HEK293 (cell line): ENCODE results near the gene WDR4.

Experiments used
- CTCF ChIA-PET: fragments of 350-600 bp; formaldehyde crosslinking; extraction: SDS; loops from one replicate; lab custom pipeline; 2021; ENCODE audit warnings: antibody characterized with exemption; lab: Yijun Ruan, JAX
- POLR2A ChIA-PET: fragments of 300-600 bp; formaldehyde crosslinking; extraction: SDS; loops from one replicate; lab custom pipeline; 2020; ENCODE audit warnings: antibody characterized with exemption, inconsistent platforms; lab: Yijun Ruan, JAX
- H3K27ac ChIP-seq: fragments of 200-500 bp; sonication (Bioruptor generic); 2 replicates; pipeline ENCODE4 v1.5.1; 2014; ENCODE audit warnings: low read depth, low read length, control low read depth, inconsistent platforms; ENCODE audit errors: extremely low read depth
- H3K36me3 ChIP-seq, 2 experiments: fragments of 200-500 bp in 1 of 2; sonication (Bioruptor generic) in 1 of 2; 1 replicate in 1 of 2; 2 replicates in 1 of 2; pipeline ENCODE4 v1.5.1; 2014 to 2017; ENCODE audit warnings: inconsistent platforms in 2 of 2, low read length in 2 of 2; ENCODE audit not compliant: control insufficient read depth in 2 of 2, insufficient read depth in 1 of 2
- H3K4me1 ChIP-seq: fragments of 200-500 bp; sonication (Bioruptor generic); 2 replicates; pipeline ENCODE4 v1.5.1; 2014; ENCODE audit warnings: mild to moderate bottlenecking, low read length, inconsistent platforms; ENCODE audit not compliant: control insufficient read depth, insufficient read depth
- H3K4me3 ChIP-seq: 2 replicates; pipeline ENCODE4 v1.5.1; 2011; ENCODE audit warnings: low read depth, mild to moderate bottlenecking, control low read depth, low read length, moderate library complexity
- H3K9me3 ChIP-seq: fragments of 200-500 bp; sonication (Bioruptor generic); 2 replicates; pipeline ENCODE4 v1.5.1; 2014; ENCODE audit warnings: low read depth, low read length, inconsistent platforms; ENCODE audit not compliant: control insufficient read depth, insufficient read depth
- AEBP2 ChIP-seq: fragments of 450-650 bp; formaldehyde crosslinking; IDR thresholded peaks from 2 replicates; pipeline ENCODE4 v1.5.1; 2016; ENCODE audit warnings: missing biosample characterization, missing genetic modification characterization, borderline replicate concordance
- ATF2 ChIP-seq: fragments of 450-650 bp; formaldehyde crosslinking; IDR thresholded peaks from 2 replicates; pipeline ENCODE4 v1.5.1; 2016; ENCODE audit warnings: missing biosample characterization, missing genetic modification characterization, low read depth
- GLIS2 ChIP-seq: fragments of 450-650 bp; formaldehyde crosslinking; IDR thresholded peaks from 2 replicates; pipeline ENCODE4 v1.5.1; 2016; ENCODE audit warnings: missing biosample characterization, missing genetic modification characterization
- HIC1 ChIP-seq: fragments of 450-650 bp; formaldehyde crosslinking; IDR thresholded peaks from 2 replicates; pipeline ENCODE4 v1.5.1; 2016; ENCODE audit warnings: missing biosample characterization, missing genetic modification characterization
- KLF10 ChIP-seq: fragments of 450-650 bp; IDR thresholded peaks from 2 replicates; pipeline ENCODE4 v1.5.1; 2018; ENCODE audit warnings: missing biosample characterization, mild to moderate bottlenecking, missing genetic modification characterization
- OSR2 ChIP-seq: fragments of 450-650 bp; formaldehyde crosslinking; IDR thresholded peaks from 2 replicates; pipeline ENCODE4 v1.5.1; 2016; ENCODE audit warnings: missing biosample characterization, missing genetic modification characterization
- PBX3 ChIP-seq: sonication (generic); formaldehyde crosslinking; IDR thresholded peaks from 2 replicates; pipeline ENCODE4 v1.8.1; 2022; ENCODE audit warnings: mild to moderate bottlenecking, moderate library complexity, missing genetic modification reagents
- REST ChIP-seq: fragments of 450-650 bp; formaldehyde crosslinking; IDR thresholded peaks from 2 replicates; pipeline ENCODE4 v1.5.1; 2016; ENCODE audit warnings: missing biosample characterization, missing genetic modification characterization
- SCRT2 ChIP-seq: fragments of 450-650 bp; formaldehyde crosslinking; IDR thresholded peaks from 2 replicates; pipeline ENCODE4 v1.5.1; 2016; ENCODE audit warnings: missing biosample characterization, missing genetic modification characterization
- ZFHX2 ChIP-seq: fragments of 450-650 bp; formaldehyde crosslinking; conservative IDR thresholded peaks from 2 replicates; pipeline ENCODE4 v1.5.1; 2016; ENCODE audit warnings: missing biosample characterization, missing genetic modification characterization
- ZNF133 ChIP-seq: fragments of 450-650 bp; formaldehyde crosslinking; IDR thresholded peaks from 2 replicates; pipeline ENCODE4 v1.5.1; 2016; ENCODE audit warnings: missing biosample characterization, missing genetic modification characterization
- ZNF140 ChIP-seq: fragments of 450-650 bp; formaldehyde crosslinking; IDR thresholded peaks from 2 replicates; pipeline ENCODE4 v1.5.1; 2016; ENCODE audit warnings: missing biosample characterization, missing genetic modification characterization
- ZNF146 ChIP-seq: fragments of 450-650 bp; formaldehyde crosslinking; IDR thresholded peaks from 2 replicates; pipeline ENCODE4 v1.5.1; 2016; ENCODE audit warnings: missing biosample characterization, missing genetic modification characterization
- ZNF16 ChIP-seq: fragments of 450-650 bp; formaldehyde crosslinking; IDR thresholded peaks from 2 replicates; pipeline ENCODE4 v1.5.1; 2016; ENCODE audit warnings: low read depth, missing biosample characterization, missing genetic modification characterization
- ZNF214 ChIP-seq: fragments of 450-650 bp; formaldehyde crosslinking; IDR thresholded peaks from 2 replicates; pipeline ENCODE4 v1.5.1; 2017; ENCODE audit warnings: missing biosample characterization, mild to moderate bottlenecking, missing genetic modification characterization, borderline replicate concordance
- ZNF354C ChIP-seq: fragments of 450-650 bp; formaldehyde crosslinking; IDR thresholded peaks from 2 replicates; pipeline ENCODE4 v1.5.1; 2016; ENCODE audit warnings: missing biosample characterization, missing genetic modification characterization, low read depth, borderline replicate concordance
- ZNF37A ChIP-seq: fragments of 450-650 bp; IDR thresholded peaks from 2 replicates; pipeline ENCODE4 v1.5.1; 2018; ENCODE audit warnings: missing biosample characterization, missing genetic modification characterization
- ZNF423 ChIP-seq: fragments of 450-650 bp; formaldehyde crosslinking; IDR thresholded peaks from 2 replicates; pipeline ENCODE4 v1.5.1; 2016; ENCODE audit warnings: missing biosample characterization, missing genetic modification characterization
- ZNF426 ChIP-seq: fragments of 450-650 bp; formaldehyde crosslinking; IDR thresholded peaks from 2 replicates; pipeline ENCODE4 v1.5.1; 2017; ENCODE audit warnings: missing biosample characterization, missing genetic modification characterization, mild to moderate bottlenecking, inconsistent platforms, moderate library complexity
- ZNF548 ChIP-seq: fragments of 450-650 bp; formaldehyde crosslinking; IDR thresholded peaks from 2 replicates; pipeline ENCODE4 v1.5.1; 2016; ENCODE audit warnings: missing biosample characterization, missing genetic modification characterization
- ZNF585B ChIP-seq: fragments of 450-650 bp; formaldehyde crosslinking; IDR thresholded peaks from 2 replicates; pipeline ENCODE4 v1.5.1; 2016; ENCODE audit warnings: missing biosample characterization, missing genetic modification characterization
- ZSCAN16 ChIP-seq: fragments of 450-650 bp; formaldehyde crosslinking; IDR thresholded peaks from 2 replicates; pipeline ENCODE4 v1.5.1; 2016; ENCODE audit warnings: missing biosample characterization, missing genetic modification characterization

WDR4 gene

GRCh38 chr21:42887326-42887725, 8.0 kb upstream of the WDR4 start:
- Histone ChIP-seq H3K36me3 (peaks cover 0 to 6% of the 10 kb centered on the region in 2 experiments; a peak in 2 of 3 replicates), H3K4me1 (peaks cover 1% of the 10 kb centered on the region; the same call in 1 of the 2 replicates), H3K27ac (no peak overlapping the region), H3K9me3 (no peaks in the 10 kb centered on the region), H3K4me3 (no peak overlapping the region)
- TF ChIP-seq ZNF140 = no peak
- no peak for TF ChIP-seq KLF10 (tag by site-specific recombination)
- no peak for TF ChIP-seq ZNF426 (tag by site-specific recombination)
- no peak for TF ChIP-seq PBX3 (CRISPR knock-in tag)
- TF ChIP-seq SCRT2 = peak; percentile 78
- TF ChIP-seq REST (tag by site-specific recombination) = no peak
- peak; percentile 49; the same call in 1 of the 2 replicates for TF ChIP-seq OSR2 (tag by site-specific recombination)
- TF ChIP-seq ZNF133 (tag by site-specific recombination) = no peak
- no peak for TF ChIP-seq ZNF37A (tag by site-specific recombination)
- CTCF ChIA-PET = no interaction called here
- POLR2A ChIA-PET = interaction anchor here (0.8 kb wide), 1 partner anchor 9 kb away, joined by 3 read pairs; no protein-coding TSS in a partner anchor

GRCh38 chr21:42883921-42884320, 4.6 kb upstream of the WDR4 start:
- Histone ChIP-seq H3K9me3 (no peaks in the 10 kb centered on the region), H3K4me3 (no peak overlapping the region), H3K27ac (no peak overlapping the region), H3K4me1 (no peaks in the 10 kb centered on the region), H3K36me3 (peaks cover 0 to 6% of the 10 kb centered on the region in 2 experiments; a peak in 2 of 3 replicates)
- TF ChIP-seq GLIS2 (tag by site-specific recombination) = no peak
- peak; percentile 98 for TF ChIP-seq ZNF146 (tag by site-specific recombination)
- no peak for TF ChIP-seq ZNF423 (tag by site-specific recombination)
- ChIA-PET POLR2A (interaction anchor here (1.3 kb wide), 1 partner anchor 9 kb away, joined by 5 read pairs; the partner anchor contains the start of gene NDUFV3), CTCF (no interaction called here)

GRCh38 chr21:42880352-42880751, 1.0 kb upstream of the WDR4 start:
- H3K4me1 ChIP-seq = no peaks in the 10 kb centered on the region
- no peak overlapping the region for H3K4me3 ChIP-seq
- no peaks in the 10 kb centered on the region for H3K9me3 ChIP-seq
- ChIA-PET CTCF (interaction anchor here (0.7 kb wide), 1 partner anchor 10 kb away, joined by 5 read pairs; no protein-coding TSS in a partner anchor), POLR2A (interaction anchor here (1.1 to 2.5 kb wide), 2 partner anchors 10 to 13 kb away, joined by 4 to 23 read pairs; partner anchors contain the start of gene NDUFV3)
- peaks cover 18% of the 10 kb centered on the region in 2 experiments; a peak in 2 of 3 replicates for H3K36me3 ChIP-seq
- H3K27ac ChIP-seq = no peak overlapping the region
- TF ChIP-seq ZNF585B = no peak
- TF ChIP-seq ATF2 (tag by site-specific recombination) = no peak
- TF ChIP-seq AEBP2 (tag by site-specific recombination) = no peak
- no peak for TF ChIP-seq ZNF548
- TF ChIP-seq ZNF426 (tag by site-specific recombination) = no peak
- TF ChIP-seq ZNF214 (tag by site-specific recombination) = no peak
- no peak for TF ChIP-seq ZFHX2
- TF ChIP-seq HIC1 (tag by site-specific recombination) = no peak
- TF ChIP-seq ZNF354C (tag by site-specific recombination) = no peak
- no peak for TF ChIP-seq ZNF16 (tag by site-specific recombination)
- no peak for TF ChIP-seq ZSCAN16
